Upper lobe of left lung (tissue), 4 donors: ENCODE data around the gene SLC24A1.

Source experiments
- CTCF ChIP-seq, 6 experiments: fragments of 450-650 bp in 4 of 6; fragments of 200-600 bp in 2 of 6; sonication (generic) in 2 of 6; IDR thresholded peaks; one replicate each; pipeline ENCODE4 v1.5.1; 2016 to 2019; ENCODE audit warnings: antibody characterized with exemption in 6 of 6
- POLR2A ChIP-seq, 4 donors: fragments of 450-650 bp; IDR thresholded peaks; one replicate each; pipeline ENCODE4 v1.5.1; 2016 to 2017; ENCODE audit warnings: antibody characterized with exemption in 4 of 4, mild to moderate bottlenecking in 2 of 4
- POLR2AphosphoS5 ChIP-seq, 2 donors: sonication (generic); formaldehyde crosslinking; IDR thresholded peaks; one replicate each; pipeline ENCODE4 v1.5.1; 2017; ENCODE audit warnings: antibody characterized with exemption in 2 of 2

GRCh38 chr15:65610871-65611718, 10.6 kb upstream of the SLC24A1 start, which contains the start of gene INTS14:
- TF ChIP-seq CTCF (IDR thresholded peaks at IDR 0.05) (peak; percentile 44 to 88 (median 71)), POLR2AphosphoS5 (IDR thresholded peaks at IDR 0.05) (peak; percentile 91), POLR2A (IDR thresholded peaks at IDR 0.05) (peak; percentile 61 to 80 (median 66))
